Activated CD4-positive, alpha-beta T cell treated with anti-CD3 and anti-CD28 coated beads for 4 hours (primary cell): ENCODE measurements around the gene ACAP2.
"Not testable (repeated sequence)": the region's sequence is repeated elsewhere in the genome, so short reads cannot be mapped to it uniquely, and the experiment has no call there.

Source experiments
- DNase-seq, 2 donors: peaks; one replicate each; pipeline ENCODE4 v3.0.0-alpha.2; 2020

The ACAP2 gene

GRCh38 chr3:195441992-195442572 lies 738 bp downstream of the ACAP2 start:
- peak; percentile 42 to 47 for DNase-seq

GRCh38 chr3:195441476-195441991 lies 1.3 kb downstream of the ACAP2 start:
- no peak for DNase-seq

- no peak for DNase-seq
Observed at GRCh38 chr3:195441051-195441450, 1.8 kb downstream of the ACAP2 start.

GRCh38 chr3:195440379-195440778 lies 2.4 kb downstream of the ACAP2 start:
- no peak for DNase-seq

GRCh38 chr3:195438371-195438770 lies 4.4 kb downstream of the ACAP2 start:
- DNase-seq = no peak

GRCh38 chr3:195425849-195426248 lies 17.0 kb downstream of the ACAP2 start:
- DNase-seq = no peak

GRCh38 chr3:195423818-195424217 lies 19.0 kb downstream of the ACAP2 start:
- no peak for DNase-seq

- no peak for DNase-seq
Observed at GRCh38 chr3:195421400-195421799, 21.4 kb downstream of the ACAP2 start.

- DNase-seq = no peak
Observed at GRCh38 chr3:195416795-195417194, 26.0 kb downstream of the ACAP2 start.

- DNase-seq = no peak
Observed at GRCh38 chr3:195411836-195412235, 31.0 kb downstream of the ACAP2 start.

- DNase-seq = no peak
Observed at GRCh38 chr3:195410546-195410945, 32.3 kb downstream of the ACAP2 start.

- DNase-seq = no peak
Observed at GRCh38 chr3:195407531-195408409, 35.0 kb downstream of the ACAP2 start.

- no peak for DNase-seq
Observed at GRCh38 chr3:195405651-195406050, 37.2 kb downstream of the ACAP2 start.

- no peak for DNase-seq
Observed at GRCh38 chr3:195403841-195404408, 38.9 kb downstream of the ACAP2 start.

GRCh38 chr3:195403244-195403643 lies 39.6 kb downstream of the ACAP2 start:
- DNase-seq = no peak

GRCh38 chr3:195401943-195402342 lies 40.9 kb downstream of the ACAP2 start:
- DNase-seq = no peak

- DNase-seq = not testable (repeated sequence)
Observed at GRCh38 chr3:195398460-195398859, 44.4 kb downstream of the ACAP2 start.

- DNase-seq = no peak
Observed at GRCh38 chr3:195397524-195397923, 45.3 kb downstream of the ACAP2 start.

GRCh38 chr3:195395208-195395816 lies 47.5 kb downstream of the ACAP2 start:
- no peak for DNase-seq

GRCh38 chr3:195394700-195395099 lies 48.1 kb downstream of the ACAP2 start:
- no peak for DNase-seq

GRCh38 chr3:195394024-195394423 lies 48.8 kb downstream of the ACAP2 start:
- DNase-seq = no peak

- no peak for DNase-seq
Observed at GRCh38 chr3:195388380-195388779, 54.4 kb downstream of the ACAP2 start.

- no peak for DNase-seq
Observed at GRCh38 chr3:195386739-195387138, 56.1 kb downstream of the ACAP2 start.
